Activated gamma-delta T cell (primary cell): ENCODE measurements around the gene DHX9.

Experiments used
- DNase-seq: peaks from one replicate; lab custom pipeline; 2025; lab: John Stamatoyannopoulos, UW

Gene DHX9

DNA sequence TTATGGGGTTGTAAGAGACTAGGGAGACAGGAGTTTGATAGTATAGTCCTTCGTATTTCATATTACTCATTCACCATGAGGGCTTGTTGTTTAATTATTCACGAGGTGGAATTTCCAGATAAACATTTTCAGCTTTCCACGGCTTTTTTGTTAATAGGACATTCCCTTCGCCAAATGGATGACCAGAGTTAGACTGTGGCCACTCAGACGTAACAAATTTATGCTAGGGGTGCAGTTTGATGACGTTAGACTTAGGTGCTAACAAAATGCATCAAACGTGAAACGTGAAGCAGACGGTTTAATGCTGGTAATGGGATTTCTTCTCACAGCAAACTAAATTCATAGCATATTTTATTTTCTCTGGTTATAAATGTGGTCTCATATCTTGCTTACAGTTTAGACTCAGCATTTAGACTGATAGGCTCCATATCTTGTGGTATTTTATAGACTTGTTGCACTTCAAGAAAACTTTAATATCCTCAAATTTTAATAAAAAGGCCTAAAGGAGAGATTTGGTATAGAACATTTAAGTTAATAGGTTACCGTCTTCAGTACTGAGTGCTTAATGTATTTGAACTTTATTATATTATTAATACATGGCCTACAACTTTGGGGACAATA is 2.3 kb downstream of the DHX9 start:
- DNase-seq: no peak

DNA sequence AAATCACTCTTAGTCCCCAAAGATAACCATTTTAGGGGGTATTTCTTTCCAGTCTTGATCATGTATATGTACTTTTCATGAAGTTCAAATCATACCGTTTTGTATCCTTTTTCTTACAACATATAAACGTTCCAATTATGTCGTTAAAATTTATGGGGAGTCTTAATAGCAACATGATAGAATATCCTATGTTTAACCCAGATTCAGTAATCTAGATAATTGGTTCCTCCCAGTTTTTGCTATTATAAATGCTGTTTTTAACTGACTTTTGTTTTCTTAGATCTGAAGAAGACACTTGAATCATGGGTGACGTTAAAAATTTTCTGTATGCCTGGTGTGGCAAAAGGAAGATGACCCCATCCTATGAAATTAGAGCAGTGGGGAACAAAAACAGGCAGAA is 3.1 kb downstream of the DHX9 start:
- DNase-seq: no peak

- no peak for DNase-seq
These were observed 6.2 kb downstream of the DHX9 start for GRCh38 chr1:182845379-182845778.

DNA sequence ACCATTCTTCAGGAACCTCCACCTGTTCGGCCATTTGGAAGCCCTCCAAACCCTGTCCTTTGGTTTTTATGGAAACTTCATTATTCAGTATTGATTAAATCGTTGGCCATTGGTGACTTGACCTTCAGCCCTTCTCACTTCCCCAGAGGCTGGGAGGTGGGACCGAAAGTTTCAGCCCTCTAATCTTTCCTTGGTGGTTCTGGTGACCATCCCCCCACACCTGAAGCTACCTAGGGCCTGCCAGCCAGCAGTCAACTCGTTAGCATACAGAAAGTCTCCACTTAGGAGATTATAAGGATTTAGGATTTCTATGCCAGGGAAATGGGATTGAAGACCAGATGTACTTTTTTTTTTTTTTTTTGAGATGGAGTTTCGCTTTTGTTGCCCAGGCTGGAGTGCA is 6.7 kb downstream of the DHX9 start:
- no peak for DNase-seq

- no peak for DNase-seq
These were observed 8.0 kb downstream of the DHX9 start for GRCh38 chr1:182847105-182847504.

DNA sequence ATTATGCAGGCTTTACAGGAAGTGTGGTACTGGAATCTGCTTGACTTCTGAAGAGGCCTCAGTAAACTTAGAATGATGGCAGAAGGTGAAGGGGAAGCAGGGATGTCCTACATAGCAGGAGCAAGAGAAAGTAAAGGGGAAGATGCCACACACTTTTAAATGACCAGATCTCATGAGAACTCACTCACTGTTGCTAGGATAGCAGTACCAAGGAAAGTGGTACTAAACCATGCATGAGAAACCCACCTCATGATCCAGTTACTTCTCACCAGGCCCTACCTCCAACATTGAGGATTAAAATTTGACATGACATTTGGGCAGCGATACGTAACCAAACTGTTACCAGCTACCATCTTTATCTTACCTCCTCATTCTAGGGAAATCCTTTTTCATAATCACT is 9.6 kb downstream of the DHX9 start:
- DNase-seq: no peak

DNA sequence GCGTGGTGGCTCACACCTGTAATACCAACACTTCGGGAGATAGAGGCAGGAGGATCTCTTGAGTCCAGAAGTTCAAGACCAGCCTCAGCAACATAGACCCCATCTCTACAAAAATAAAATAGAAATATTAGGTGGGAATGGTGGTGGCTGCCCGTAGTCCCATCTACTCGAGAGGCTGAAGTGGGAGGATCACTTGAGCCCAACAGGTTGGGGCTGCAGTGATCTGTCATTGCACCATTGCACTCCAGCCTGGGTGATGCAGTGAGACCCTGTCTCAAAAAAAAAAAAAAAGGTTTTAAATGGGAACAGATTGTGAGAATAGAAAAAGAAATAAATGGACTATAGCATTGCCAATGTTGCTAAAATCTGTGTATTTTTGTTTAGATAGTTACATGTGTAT is 11.2 kb downstream of the DHX9 start:
- no peak for DNase-seq

GRCh38 chr1:182851825-182852224 is 12.7 kb downstream of the DHX9 start:
- DNase-seq: no peak

DNA sequence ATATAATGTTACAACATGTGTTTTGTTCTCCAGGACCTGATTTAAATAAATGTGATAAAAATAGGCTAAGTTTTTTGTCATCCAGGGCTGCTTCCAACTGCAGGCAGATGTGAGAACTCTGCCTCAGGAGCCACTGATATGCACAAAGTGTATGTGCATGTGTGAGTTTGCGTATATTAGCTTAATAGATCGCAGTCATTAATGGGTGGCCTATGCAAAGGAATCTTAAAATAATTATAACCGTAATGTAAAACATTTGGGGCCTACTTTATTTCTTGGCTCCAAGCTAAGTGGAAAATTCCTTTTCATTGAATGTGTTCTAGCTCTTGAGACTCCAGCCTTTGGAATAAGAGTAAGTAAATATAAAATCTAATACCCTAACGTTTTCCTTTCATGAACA is 16.8 kb downstream of the DHX9 start:
- DNase-seq: no peak

- DNase-seq: no peak
These were observed 18.1 kb downstream of the DHX9 start for GRCh38 chr1:182857212-182857611.

GRCh38 chr1:182860658-182861057 is 21.5 kb downstream of the DHX9 start:
- DNase-seq: no peak

DNA sequence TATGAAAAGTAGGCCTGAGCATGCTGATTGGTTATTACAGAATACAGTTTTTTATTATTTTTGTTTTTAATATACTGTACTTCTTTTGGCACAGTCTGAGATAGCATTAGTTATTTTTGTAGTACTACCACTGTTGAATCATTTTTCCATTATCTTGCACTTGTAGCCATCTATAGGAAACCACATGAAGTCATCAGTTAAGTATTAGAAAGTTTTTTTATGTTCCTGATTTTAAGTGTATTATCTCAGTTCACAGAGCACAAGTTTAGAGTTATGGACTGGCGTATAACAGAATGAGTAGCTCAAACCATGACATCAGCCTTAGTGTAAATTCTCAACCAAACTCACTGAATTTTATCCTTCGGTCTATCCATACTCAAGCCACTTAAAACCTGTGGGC is 22.8 kb downstream of the DHX9 start:
- no peak for DNase-seq

GRCh38 chr1:182862827-182863226 is 23.7 kb downstream of the DHX9 start:
- DNase-seq: no peak

DNA sequence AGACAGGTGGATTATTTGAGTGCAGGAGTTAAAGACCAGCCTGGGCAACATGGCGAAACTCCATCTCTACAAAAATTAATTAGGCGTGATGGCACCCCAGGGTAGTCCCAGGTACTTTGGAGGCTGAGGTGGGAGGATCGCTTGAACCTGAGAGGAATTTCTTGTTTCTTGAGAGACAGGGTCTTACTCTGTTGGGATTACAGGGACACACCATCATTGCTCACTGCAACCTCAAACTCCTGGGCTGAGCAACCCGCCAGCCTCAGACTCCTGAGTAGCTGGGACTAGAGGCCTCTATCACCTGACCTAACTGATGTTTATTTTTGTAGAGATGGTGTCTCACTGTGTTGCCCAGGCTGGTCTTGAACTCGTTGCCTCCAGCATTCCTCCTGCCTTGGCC is 24.8 kb downstream of the DHX9 start:
- no peak for DNase-seq

- no peak for DNase-seq
These were observed 28.7 kb downstream of the DHX9 start for GRCh38 chr1:182867861-182868260.

- DNase-seq: no peak
These were observed 30.1 kb downstream of the DHX9 start for GRCh38 chr1:182869241-182869666.

DNA sequence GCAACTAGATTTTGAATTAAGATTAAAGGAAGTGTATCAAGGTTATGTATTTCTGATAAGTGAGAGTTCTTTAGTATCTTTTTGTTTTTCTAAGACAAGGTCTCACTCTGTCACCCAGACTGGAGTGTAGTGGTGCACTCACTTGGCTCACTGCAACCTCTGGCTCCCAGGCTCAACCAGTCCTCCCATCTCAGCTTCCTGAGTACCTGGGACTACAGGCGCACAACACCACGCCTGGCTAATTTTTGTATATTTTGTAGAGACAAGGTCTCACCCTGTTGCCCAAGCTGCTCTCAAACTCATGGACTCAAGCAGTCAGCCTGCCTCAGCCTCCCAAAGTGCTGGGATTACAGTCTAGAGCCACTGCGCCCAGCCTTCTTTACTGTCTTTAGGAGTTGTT is 33.7 kb downstream of the DHX9 start:
- DNase-seq: no peak

DNA sequence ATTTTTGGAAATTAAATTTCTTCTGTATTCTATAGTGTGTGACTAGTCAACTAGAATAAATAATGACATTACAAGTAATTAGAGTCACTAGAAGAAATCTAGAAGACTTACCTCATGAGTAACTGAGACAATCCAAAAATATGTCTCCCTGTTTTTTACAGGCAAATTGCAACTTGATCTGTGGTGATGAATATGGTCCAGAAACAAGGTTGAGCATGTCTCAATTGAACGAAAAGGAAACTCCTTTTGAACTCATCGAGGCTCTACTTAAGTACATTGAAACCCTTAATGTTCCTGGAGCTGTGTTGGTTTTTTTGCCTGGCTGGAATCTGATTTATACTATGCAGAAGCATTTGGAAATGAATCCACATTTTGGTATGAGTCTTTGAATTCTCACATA is 36.7 kb downstream of the DHX9 start:
- no peak for DNase-seq

GRCh38 chr1:182877331-182877730 is 38.2 kb downstream of the DHX9 start:
- no peak for DNase-seq

GRCh38 chr1:182877842-182878241 is 38.7 kb downstream of the DHX9 start:
- DNase-seq: no peak

GRCh38 chr1:182884872-182885271 is 45.7 kb downstream of the DHX9 start:
- DNase-seq: no peak

- no peak for DNase-seq
These were observed 46.4 kb downstream of the DHX9 start for GRCh38 chr1:182885591-182885990.

- DNase-seq: no peak
These were observed 47.8 kb downstream of the DHX9 start for GRCh38 chr1:182886985-182887384.

DNA sequence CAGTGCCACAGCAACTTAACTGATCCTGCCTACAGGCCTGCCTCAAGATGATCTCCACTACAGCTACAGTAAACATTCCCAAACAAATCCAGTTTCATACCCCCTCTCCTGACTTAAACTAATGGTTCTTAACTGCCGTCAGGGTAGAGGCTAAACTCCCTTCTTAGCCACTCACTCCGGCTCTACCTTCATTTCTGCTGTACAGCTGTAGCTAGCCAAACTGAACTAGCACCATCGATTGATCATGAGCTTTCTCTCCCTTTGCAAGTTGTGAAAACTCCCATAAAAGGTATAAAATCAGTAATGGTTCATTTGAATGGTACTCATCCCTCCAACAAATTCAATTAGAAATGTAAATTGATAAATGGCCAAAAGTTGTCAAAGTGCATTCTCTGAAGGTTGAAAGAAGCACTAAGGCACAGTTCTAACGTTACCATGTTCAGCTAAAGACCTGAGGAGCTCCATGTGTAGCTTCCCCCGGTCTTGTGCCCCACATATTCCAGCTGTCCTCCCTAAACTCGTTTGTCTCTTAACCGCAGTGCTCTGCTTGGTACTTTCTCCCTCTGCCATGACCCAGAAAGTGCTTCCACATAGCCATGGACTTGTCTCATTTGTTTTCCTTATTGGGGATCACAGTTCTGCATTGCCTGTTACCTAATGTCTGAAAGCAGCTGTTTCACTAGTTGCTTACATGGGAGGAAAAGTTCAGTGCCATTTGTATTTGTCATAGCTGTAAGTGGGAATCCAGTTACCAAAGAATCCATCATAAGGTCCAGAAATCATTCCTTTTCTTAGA is 49.8 kb downstream of the DHX9 start:
- no peak for DNase-seq
